Activated CD8-positive, alpha-beta memory T cell treated with anti-CD3 and anti-CD28 coated beads for 1 hour (primary cell): Measurements from ENCODE around the gene LTBP3.

ENCODE experiments used
- DNase-seq, 2 donors: peaks; one replicate each; pipeline ENCODE4 v3.0.0-alpha.2; 2020; ENCODE audit warnings: low read depth in 1 of 2; ENCODE audit errors: extremely low read depth in 1 of 2

LTBP3 gene

DNA sequence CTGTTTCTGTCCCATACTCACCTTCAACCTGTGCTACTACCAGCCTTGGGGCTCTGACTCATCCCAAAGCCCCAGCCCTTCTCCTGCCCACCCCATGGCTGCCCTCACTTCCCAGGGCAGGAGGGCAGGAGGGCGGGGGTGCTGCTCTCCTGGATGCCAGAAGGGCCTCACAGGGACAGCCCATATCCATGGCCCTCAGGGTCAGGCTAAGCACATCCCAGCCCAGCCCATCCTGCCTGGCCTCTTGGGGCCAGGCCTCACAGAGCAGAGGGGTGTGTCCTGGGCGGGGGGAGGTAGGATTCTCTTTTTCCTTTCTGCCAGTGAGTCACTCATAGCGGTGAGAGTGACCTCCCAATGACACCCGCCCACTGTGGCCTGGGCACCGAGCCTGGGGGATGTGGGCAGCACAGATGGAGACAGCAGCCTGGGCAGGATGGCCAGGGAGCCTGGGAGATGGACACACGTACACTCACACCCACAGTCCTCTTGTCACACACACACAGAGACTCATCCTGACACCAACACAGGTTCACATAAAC is 2.4 kb downstream of the LTBP3 start:
- DNase-seq: no peak

DNA sequence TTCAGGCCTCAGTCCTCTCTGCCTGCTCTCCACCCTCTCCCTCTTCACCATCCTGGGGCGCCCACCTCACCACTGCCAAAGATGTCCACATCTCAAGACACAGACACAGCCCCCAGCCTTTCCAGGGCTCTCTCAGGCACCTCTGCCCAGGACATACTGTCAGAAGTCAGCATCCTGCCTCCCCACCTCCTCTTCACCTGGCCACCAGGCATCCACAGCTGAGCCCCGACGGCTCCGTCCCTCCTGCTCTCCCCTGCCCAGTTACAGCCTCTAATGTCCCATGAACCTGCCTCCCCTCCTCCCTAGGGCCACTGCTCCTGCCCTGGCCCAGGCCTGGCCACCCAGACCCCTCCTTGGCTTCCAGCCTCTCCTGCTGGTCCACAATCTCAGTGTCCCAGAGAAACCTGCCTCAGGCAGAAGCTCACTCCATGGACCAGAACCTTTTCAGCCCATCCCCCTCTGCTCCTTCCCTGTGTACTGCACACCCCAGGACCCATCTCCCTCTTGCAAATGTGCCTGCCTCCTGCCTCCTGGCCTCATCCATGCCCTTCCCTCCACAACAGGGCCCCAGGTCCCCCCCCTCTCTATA is 3.2 kb downstream of the LTBP3 start:
- no peak for DNase-seq

GRCh38 chr11:65554057-65554818 is 3.9 kb downstream of the LTBP3 start:
- no peak for DNase-seq

DNA sequence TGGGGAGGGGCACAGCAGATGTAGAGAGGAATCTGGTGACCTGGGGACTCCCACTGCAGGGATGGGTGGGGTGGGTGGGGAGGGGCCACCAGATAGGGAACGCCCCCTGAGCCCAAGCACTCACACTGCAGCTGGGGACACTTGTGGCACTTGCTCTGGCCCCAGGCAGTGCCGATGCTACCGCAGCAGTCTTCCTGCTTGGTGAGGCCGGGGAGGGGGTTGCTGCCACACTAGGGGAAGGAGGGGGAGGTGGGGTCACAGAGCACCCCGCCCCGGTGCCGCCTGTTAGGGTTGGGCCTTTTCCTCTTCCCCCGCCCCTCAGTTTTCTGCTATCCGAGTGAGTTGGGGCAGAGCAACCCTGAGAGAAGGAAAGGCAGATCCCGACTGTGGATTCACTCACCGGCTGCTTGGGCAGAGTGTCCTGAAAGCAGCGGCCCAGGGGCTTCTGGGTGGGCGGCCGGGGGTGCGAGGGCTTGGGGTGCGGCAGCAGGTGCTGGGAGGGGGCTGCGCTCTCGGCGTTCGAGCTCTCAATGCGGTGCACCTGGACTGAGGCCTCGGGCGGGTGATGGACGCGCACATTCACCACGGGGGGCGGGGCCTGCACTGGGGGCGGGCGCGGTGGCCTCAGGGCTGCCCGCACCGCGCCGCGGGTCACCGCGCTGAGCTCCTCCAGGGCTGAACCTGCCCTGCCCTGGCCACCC is 4.7 kb downstream of the LTBP3 start:
- no peak for DNase-seq

- no peak for DNase-seq
Measured at GRCh38 chr11:65552388-65552951, 5.7 kb downstream of the LTBP3 start.

GRCh38 chr11:65551572-65552387 is 6.4 kb downstream of the LTBP3 start:
- no peak for DNase-seq

- DNase-seq: no peak
Measured at GRCh38 chr11:65549096-65549495, 9.1 kb downstream of the LTBP3 start.

- DNase-seq: no peak
Measured at GRCh38 chr11:65548395-65548794, 9.8 kb downstream of the LTBP3 start.

DNA sequence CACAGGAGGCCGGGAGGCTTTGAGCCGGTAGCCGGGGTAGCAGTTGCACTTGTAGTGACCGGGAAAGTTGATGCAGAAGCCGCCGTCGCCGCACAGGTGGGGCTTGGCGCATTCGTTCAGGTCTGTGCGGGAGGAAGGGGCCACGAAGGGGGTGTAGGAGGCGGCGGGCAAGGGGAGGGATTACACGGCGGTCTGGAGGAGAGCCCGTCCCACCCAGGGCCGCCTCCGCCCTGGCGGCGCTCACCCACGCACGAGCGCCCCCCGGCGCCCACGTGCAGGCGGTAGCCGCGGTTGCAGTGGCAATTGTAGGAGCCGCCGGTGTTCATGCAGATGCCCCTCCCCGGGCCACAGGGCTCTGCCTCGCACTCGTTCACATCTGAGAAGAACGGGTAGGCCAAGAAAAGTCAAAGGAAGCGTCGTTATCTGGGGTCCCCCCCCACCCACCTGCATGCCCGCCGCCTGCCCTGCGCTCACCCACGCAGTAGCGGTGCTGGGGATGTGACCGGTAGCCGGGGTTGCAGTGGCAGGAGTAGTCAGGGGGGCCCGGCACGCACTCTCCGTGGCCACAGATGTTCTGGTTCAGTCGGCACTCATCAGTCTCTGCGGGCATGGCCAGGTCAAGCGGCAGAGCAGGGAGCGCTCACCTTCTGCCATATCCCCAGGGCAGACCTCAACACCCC is 10.6 kb downstream of the LTBP3 start:
- no peak for DNase-seq

DNA sequence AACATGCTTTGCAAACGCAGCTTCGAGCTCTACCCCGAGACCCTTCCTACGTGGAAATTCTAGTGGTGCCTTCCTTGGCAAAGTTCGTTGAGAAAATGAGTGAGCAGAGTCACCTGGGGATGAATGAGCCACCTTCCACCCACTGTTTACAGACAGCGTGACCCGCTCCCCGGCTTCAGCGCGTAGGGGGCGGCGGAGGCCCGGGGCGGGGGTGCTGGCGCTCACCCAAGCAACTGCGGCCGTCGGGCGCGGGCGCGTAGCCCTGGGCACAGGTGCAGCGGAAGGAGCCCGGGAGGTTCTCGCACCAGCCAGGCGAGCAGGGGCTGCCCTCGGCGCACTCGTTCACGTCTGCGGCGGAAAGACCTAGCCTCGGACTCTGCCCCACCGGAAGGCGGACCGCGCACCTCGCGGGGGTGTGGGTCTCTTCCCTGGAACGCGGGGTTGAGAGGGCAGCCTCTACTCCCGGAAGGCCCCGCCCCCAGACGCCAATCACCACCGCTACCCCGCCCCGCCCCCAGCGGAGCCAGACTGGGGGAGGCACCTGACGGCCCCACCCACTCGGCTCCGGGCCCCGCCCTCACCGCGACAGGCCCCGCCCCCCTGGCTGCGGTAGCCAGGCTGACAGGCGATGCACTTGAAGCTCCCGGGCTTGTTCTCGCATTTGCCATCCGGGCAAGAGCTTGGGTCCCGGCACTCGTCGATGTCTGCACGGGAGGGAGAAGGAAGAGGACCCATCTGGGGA is 11.8 kb downstream of the LTBP3 start:
- peak; percentile 92 to 99 for DNase-seq

GRCh38 chr11:65545853-65546216 is 12.3 kb downstream of the LTBP3 start:
- no peak for DNase-seq

GRCh38 chr11:65542738-65543390 is 15.3 kb downstream of the LTBP3 start:
- no peak for DNase-seq

GRCh38 chr11:65541093-65541982 is 16.8 kb downstream of the LTBP3 start:
- no peak for DNase-seq

- peak; percentile 68 to 77 for DNase-seq
Measured at GRCh38 chr11:65540290-65541092, 17.7 kb downstream of the LTBP3 start.

GRCh38 chr11:65539744-65540289 is 18.3 kb downstream of the LTBP3 start:
- DNase-seq: no peak

GRCh38 chr11:65538915-65539743 is 19.0 kb downstream of the LTBP3 start:
- no peak for DNase-seq
